ENCODE measurements around the gene RNF150. TPM values are rescaled to one million over a fixed set of nuclear protein-coding genes. Genes with fewer than 3 reads are reported as not detected.

Gene RNF150
- total RNA-seq, 4 donors from 2014 or later = 33.1 to 53.3 (median 43.6) TPM

DNA sequence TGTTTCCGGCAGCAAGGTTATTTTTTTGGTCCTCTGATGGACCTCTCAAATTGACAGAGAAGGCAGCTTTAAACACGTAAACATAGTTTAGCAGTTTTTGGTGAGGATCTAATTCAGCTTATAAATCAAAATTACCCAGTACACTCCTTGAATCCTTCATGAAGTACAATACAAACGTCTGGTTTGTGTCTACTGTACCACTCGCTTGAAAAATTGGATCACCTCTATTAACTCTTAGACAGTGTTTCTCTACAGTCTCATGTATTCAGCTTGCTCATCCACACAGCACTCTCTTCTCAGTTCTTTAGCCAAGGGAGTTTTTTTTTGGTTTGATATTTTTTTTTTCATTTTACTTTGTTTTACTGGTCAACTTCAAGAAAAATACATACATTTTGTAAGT, 113.5 kb downstream of the RNF150 start:
- H3K4me1 ChIP-seq = peaks cover 51 to 72% (median 66%) of the 10 kb centered on the region in 4 donors
- no peaks in the 10 kb centered on the region for H3K36me3 ChIP-seq
- TF ChIP-seq EP300 (IDR thresholded peaks at IDR 0.05) (no peak), POLR2A (IDR thresholded peaks at IDR 0.05; ENCODE audit: low read depth) (no peak), POLR2AphosphoS5 (IDR thresholded peaks at IDR 0.05) (no peak)
- TF ChIP-seq, protein P1, sequence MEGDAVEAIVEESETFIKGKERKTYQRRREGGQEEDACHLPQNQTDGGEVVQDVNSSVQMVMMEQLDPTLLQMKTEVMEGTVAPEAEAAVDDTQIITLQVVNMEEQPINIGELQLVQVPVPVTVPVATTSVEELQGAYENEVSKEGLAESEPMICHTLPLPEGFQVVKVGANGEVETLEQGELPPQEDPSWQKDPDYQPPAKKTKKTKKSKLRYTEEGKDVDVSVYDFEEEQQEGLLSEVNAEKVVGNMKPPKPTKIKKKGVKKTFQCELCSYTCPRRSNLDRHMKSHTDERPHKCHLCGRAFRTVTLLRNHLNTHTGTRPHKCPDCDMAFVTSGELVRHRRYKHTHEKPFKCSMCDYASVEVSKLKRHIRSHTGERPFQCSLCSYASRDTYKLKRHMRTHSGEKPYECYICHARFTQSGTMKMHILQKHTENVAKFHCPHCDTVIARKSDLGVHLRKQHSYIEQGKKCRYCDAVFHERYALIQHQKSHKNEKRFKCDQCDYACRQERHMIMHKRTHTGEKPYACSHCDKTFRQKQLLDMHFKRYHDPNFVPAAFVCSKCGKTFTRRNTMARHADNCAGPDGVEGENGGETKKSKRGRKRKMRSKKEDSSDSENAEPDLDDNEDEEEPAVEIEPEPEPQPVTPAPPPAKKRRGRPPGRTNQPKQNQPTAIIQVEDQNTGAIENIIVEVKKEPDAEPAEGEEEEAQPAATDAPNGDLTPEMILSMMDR (IDR thresholded peaks at IDR 0.05) = no peak
- intact Hi-C loops (cut with DNase I) = no loop called here
- no peaks in the 10 kb centered on the region for H3K9me3 ChIP-seq
- H3K4me3 ChIP-seq = no peak overlapping the region
- no peaks in the 10 kb centered on the region for H3K27me3 ChIP-seq
- no peak for DNase-seq (ENCODE audit: extremely low spot score)
- WGBS = 53% methylated on average over 4 of the region's 4 CpGs
- peak overlapping the region; percentile 58 to 72 (median 66) for H3K27ac ChIP-seq (replicated peaks in 1 of 4)

DNA sequence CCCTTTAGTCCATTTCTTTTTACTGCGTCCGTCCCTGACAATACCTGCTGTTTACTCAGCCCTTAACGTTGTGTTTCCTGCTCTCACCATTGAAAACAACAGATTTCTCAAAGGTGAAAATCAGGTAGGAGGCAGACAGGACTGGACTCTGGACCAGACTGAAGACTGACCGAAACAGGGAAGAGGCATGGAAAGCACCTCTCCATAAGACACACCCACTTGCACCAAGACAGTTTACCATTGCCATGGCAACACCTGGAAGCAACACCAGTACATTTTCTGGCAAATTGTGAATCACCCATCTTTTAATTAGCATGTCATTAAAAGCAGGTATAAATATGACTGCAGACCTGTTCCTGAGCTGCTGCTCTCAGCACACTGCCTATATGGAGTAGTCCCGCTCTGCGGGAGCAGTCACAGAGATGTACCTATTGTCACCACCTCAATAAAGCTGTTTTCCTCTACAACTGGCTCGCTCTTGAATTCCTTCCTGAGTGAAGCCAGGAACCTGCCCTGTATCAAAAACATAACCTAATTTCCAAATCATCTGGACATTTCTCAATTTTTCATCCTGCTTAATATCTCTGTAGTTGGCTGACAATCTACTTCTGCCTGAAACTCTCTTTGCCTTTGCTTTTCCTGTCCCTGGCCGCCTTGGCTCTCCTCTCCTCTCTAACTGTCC, 117.0 kb downstream of the RNF150 start:
- intact Hi-C loops (cut with DNase I) = no loop called here

DNA sequence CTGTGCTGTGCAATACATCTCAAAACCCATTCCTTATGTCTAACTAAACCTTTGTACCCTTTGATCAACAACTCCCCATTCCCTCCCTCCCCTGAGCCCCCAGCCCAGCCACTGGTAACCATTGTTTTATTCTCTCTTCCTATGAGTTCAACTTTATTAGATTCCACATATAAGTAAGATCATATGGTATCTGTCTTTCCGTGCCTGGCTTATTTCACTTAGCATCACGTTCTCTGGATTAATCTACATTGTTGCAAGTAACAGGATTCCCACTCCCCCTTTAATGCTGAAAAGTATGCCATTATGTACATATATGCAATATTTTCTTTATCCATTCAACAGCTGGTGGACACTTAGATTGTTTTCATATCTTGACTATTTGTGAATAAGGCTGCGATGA, 119.4 kb downstream of the RNF150 start:
- H3K4me1 ChIP-seq = peaks cover 34 to 45% (median 42%) of the 10 kb centered on the region in 4 donors
- TF ChIP-seq, protein P1 (IDR thresholded peaks at IDR 0.05) = no peak
- TF ChIP-seq POLR2AphosphoS5 (IDR thresholded peaks at IDR 0.05) (no peak), EP300 (IDR thresholded peaks at IDR 0.05) (no peak), POLR2A (IDR thresholded peaks at IDR 0.05; ENCODE audit: low read depth) (no peak)
- 57% methylated on average over 3 of the region's 3 CpGs for WGBS

More for the DNA sequence above, 117.0 kb downstream of the RNF150 start:
- TF ChIP-seq EP300 (IDR thresholded peaks at IDR 0.05) (no peak), POLR2AphosphoS5 (IDR thresholded peaks at IDR 0.05) (peak in 1 of 2 donors; percentile 33)
- H3K36me3 ChIP-seq = no peaks in the 10 kb centered on the region
- no peaks in the 10 kb centered on the region for H3K27me3 ChIP-seq
- H3K27ac ChIP-seq (replicated peaks in 1 of 4) = peak overlapping the region; percentile 32 to 62 (median 54)
- H3K4me3 ChIP-seq = no peak overlapping the region
- peaks cover 46 to 68% (median 64%) of the 10 kb centered on the region in 4 donors for H3K4me1 ChIP-seq
- no peak for DNase-seq (ENCODE audit: extremely low spot score)
- H3K9me3 ChIP-seq = no peaks in the 10 kb centered on the region
- 48% methylated on average over 8 of the region's 8 CpGs for WGBS

DNA sequence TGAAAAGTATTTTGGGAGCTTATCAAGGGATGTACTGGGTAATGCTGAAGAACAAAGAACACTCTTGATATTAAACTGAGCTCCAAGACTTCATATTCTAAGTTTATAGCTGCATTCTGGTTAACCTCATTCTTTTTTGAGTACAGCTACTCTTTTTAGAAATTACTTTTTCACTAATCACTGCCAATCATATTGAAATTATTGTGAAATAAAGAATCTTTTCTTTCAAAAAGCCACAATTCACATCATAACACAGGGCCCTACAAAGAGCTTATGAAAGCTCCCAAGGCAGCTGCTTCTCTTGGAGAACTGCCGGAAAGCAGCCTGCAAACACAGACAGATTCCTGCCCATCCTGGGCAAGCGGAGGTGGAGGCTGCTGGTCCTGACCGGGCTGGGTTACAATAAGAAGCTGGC, 121.4 kb downstream of the RNF150 start:
- DNase-seq (ENCODE audit: extremely low spot score) = no peak

More for the DNA sequence above, 119.4 kb downstream of the RNF150 start:
- no peak for DNase-seq (ENCODE audit: extremely low spot score)
- no peaks in the 10 kb centered on the region for H3K36me3 ChIP-seq
- no peak overlapping the region for H3K27ac ChIP-seq (replicated peaks in 1 of 4)
- H3K9me3 ChIP-seq = no peaks in the 10 kb centered on the region
- intact Hi-C loops (cut with DNase I) = no loop called here
- no peak overlapping the region for H3K4me3 ChIP-seq
- H3K27me3 ChIP-seq = no peaks in the 10 kb centered on the region

GRCh38 chr4:141009931-141010330, 123.3 kb downstream of the RNF150 start:
- no peaks in the 10 kb centered on the region for H3K36me3 ChIP-seq
- no peak overlapping the region for H3K27ac ChIP-seq (replicated peaks in 1 of 4)
- H3K4me1 ChIP-seq = peaks cover 7 to 14% (median 11%) of the 10 kb centered on the region in 4 donors
- intact Hi-C loops (cut with DNase I) = no loop called here
- TF ChIP-seq EP300 (IDR thresholded peaks at IDR 0.05) (no peak), POLR2A (IDR thresholded peaks at IDR 0.05; ENCODE audit: low read depth) (no peak), POLR2AphosphoS5 (IDR thresholded peaks at IDR 0.05) (no peak)
- TF ChIP-seq, protein P1 (IDR thresholded peaks at IDR 0.05) = no peak
- H3K9me3 ChIP-seq = no peaks in the 10 kb centered on the region
- DNase-seq (ENCODE audit: extremely low spot score) = no peak
- H3K4me3 ChIP-seq = no peak overlapping the region
- no peaks in the 10 kb centered on the region for H3K27me3 ChIP-seq

More for the DNA sequence above, 121.4 kb downstream of the RNF150 start:
- peak overlapping the region in 3 of 4 donors; percentile 47 to 67 (median 57) for H3K27ac ChIP-seq (replicated peaks in 1 of 4)
- no peaks in the 10 kb centered on the region for H3K27me3 ChIP-seq
- TF ChIP-seq POLR2AphosphoS5 (IDR thresholded peaks at IDR 0.05) (peak in 1 of 2 donors; percentile 18), POLR2A (IDR thresholded peaks at IDR 0.05; ENCODE audit: low read depth) (no peak), EP300 (IDR thresholded peaks at IDR 0.05) (no peak)
- TF ChIP-seq, protein P1 (IDR thresholded peaks at IDR 0.05) = no peak
- peaks cover 19 to 26% (median 23%) of the 10 kb centered on the region in 4 donors for H3K4me1 ChIP-seq
- 44% methylated on average over 3 of the region's 3 CpGs for WGBS
- H3K36me3 ChIP-seq = no peaks in the 10 kb centered on the region
- H3K4me3 ChIP-seq = no peak overlapping the region
- H3K9me3 ChIP-seq = no peaks in the 10 kb centered on the region
- intact Hi-C loops (cut with DNase I) = no loop called here
